Measurements from ENCODE around the gene PATZ1. TPM values are rescaled to one million over a fixed set of nuclear protein-coding genes. Genes with fewer than 3 reads are reported as not detected.

Gene PATZ1
- total and polyA plus RNA-seq, 2 experiments from 2014 or later: 23.8 to 25.1 TPM

GRCh38 chr22:31334329-31334728, 11.8 kb downstream of the PATZ1 start:
- WGBS (ENCODE audit: low lambda C conversion rate, missing lambda C conversion rate): 81% methylated on average over 5 of the region's 5 CpGs
- H3K4me3 ChIP-seq: no peak overlapping the region
- H3K79me2 ChIP-seq: peaks cover 30% of the 10 kb centered on the region

GRCh38 chr22:31333641-31334040, 12.5 kb downstream of the PATZ1 start:
- Histone ChIP-seq H3K79me2 (peaks cover 26% of the 10 kb centered on the region), H3K9me3 (ENCODE audit: low read depth) (no peaks in the 10 kb centered on the region), H3K4me1 (ENCODE audit: insufficient read depth) (peaks cover 1% of the 10 kb centered on the region), H3K36me3 (replicated peaks; ENCODE audit: insufficient read depth, low read depth) (no peaks in the 10 kb centered on the region), H3K4me2 (no peak overlapping the region), H3K4me3 (no peak overlapping the region), H2AFZ (no peak overlapping the region), H3K27ac (no peak overlapping the region), H4K20me1 (ENCODE audit: insufficient read depth, poor library complexity, severe bottlenecking) (peaks cover 9% of the 10 kb centered on the region), H3K9me2 (replicated peaks; ENCODE audit: insufficient read depth) (no peaks in the 10 kb centered on the region), H3K27me3 (no peaks in the 10 kb centered on the region)
- no peak for TF ChIP-seq EZH2phosphoT487 (IDR thresholded peaks at IDR 0.05; ENCODE audit: low read depth, severe bottlenecking, unreplicated experiment)
- no peak for TF ChIP-seq EZH2 (IDR thresholded peaks at IDR 0.05; ENCODE audit: borderline replicate concordance)
- no peak for TF ChIP-seq CTCF (IDR thresholded peaks at IDR 0.05; ENCODE audit: poor library complexity)
- 98% methylated on average over 2 of the region's 2 CpGs for WGBS (ENCODE audit: low lambda C conversion rate, missing lambda C conversion rate)
- no peak for DNase-seq (ENCODE audit: low spot score)

More at GRCh38 chr22:31334329-31334728, 11.8 kb downstream of the PATZ1 start:
- peaks cover 11% of the 10 kb centered on the region for H4K20me1 ChIP-seq (ENCODE audit: insufficient read depth, poor library complexity, severe bottlenecking)
- no peak overlapping the region for H3K4me2 ChIP-seq
- no peaks in the 10 kb centered on the region for H3K27me3 ChIP-seq
- TF ChIP-seq EZH2 (IDR thresholded peaks at IDR 0.05; ENCODE audit: borderline replicate concordance): no peak
- TF ChIP-seq CTCF (IDR thresholded peaks at IDR 0.05; ENCODE audit: poor library complexity): no peak
- no peak for TF ChIP-seq EZH2phosphoT487 (IDR thresholded peaks at IDR 0.05; ENCODE audit: low read depth, severe bottlenecking, unreplicated experiment)
- H3K36me3 ChIP-seq (replicated peaks; ENCODE audit: insufficient read depth, low read depth): no peaks in the 10 kb centered on the region
- no peaks in the 10 kb centered on the region for H3K9me2 ChIP-seq (replicated peaks; ENCODE audit: insufficient read depth)
- H3K4me1 ChIP-seq (ENCODE audit: insufficient read depth): peaks cover 8% of the 10 kb centered on the region
- no peak for DNase-seq (ENCODE audit: low spot score)
- H2AFZ ChIP-seq: no peak overlapping the region
- no peak overlapping the region for H3K27ac ChIP-seq
- H3K9me3 ChIP-seq (ENCODE audit: low read depth): no peaks in the 10 kb centered on the region

GRCh38 chr22:31332886-31333285, 13.3 kb downstream of the PATZ1 start:
- WGBS (ENCODE audit: low lambda C conversion rate, missing lambda C conversion rate): 80% methylated on average over 1 of the region's 1 CpG
- no peak for DNase-seq (ENCODE audit: low spot score)
- H3K4me3 ChIP-seq: no peak overlapping the region
- no peaks in the 10 kb centered on the region for H3K9me3 ChIP-seq (ENCODE audit: low read depth)
- H3K36me3 ChIP-seq (replicated peaks; ENCODE audit: insufficient read depth, low read depth): no peaks in the 10 kb centered on the region
- no peak overlapping the region for H2AFZ ChIP-seq
- H3K9me2 ChIP-seq (replicated peaks; ENCODE audit: insufficient read depth): no peaks in the 10 kb centered on the region
- no peaks in the 10 kb centered on the region for H3K27me3 ChIP-seq
- no peak overlapping the region for H3K4me2 ChIP-seq
- H4K20me1 ChIP-seq (ENCODE audit: insufficient read depth, poor library complexity, severe bottlenecking): peaks cover 1% of the 10 kb centered on the region
- peaks cover 19% of the 10 kb centered on the region for H3K79me2 ChIP-seq
- H3K4me1 ChIP-seq (ENCODE audit: insufficient read depth): no peaks in the 10 kb centered on the region
- TF ChIP-seq EZH2 (IDR thresholded peaks at IDR 0.05; ENCODE audit: borderline replicate concordance) (no peak), EZH2phosphoT487 (IDR thresholded peaks at IDR 0.05; ENCODE audit: low read depth, severe bottlenecking, unreplicated experiment) (no peak), CTCF (IDR thresholded peaks at IDR 0.05; ENCODE audit: poor library complexity) (no peak)
- H3K27ac ChIP-seq: no peak overlapping the region

- Histone ChIP-seq H3K4me2 (no peak overlapping the region), H2AFZ (no peak overlapping the region), H4K20me1 (ENCODE audit: insufficient read depth, poor library complexity, severe bottlenecking) (no peaks in the 10 kb centered on the region), H3K27ac (no peak overlapping the region), H3K4me1 (ENCODE audit: insufficient read depth) (no peaks in the 10 kb centered on the region), H3K36me3 (replicated peaks; ENCODE audit: insufficient read depth, low read depth) (no peaks in the 10 kb centered on the region), H3K27me3 (no peaks in the 10 kb centered on the region), H3K9me2 (replicated peaks; ENCODE audit: insufficient read depth) (no peaks in the 10 kb centered on the region), H3K9me3 (ENCODE audit: low read depth) (no peaks in the 10 kb centered on the region), H3K79me2 (peaks cover 17% of the 10 kb centered on the region), H3K4me3 (no peak overlapping the region)
- TF ChIP-seq EZH2phosphoT487 (IDR thresholded peaks at IDR 0.05; ENCODE audit: low read depth, severe bottlenecking, unreplicated experiment): no peak
- no peak for TF ChIP-seq CTCF (IDR thresholded peaks at IDR 0.05; ENCODE audit: poor library complexity)
- TF ChIP-seq EZH2 (IDR thresholded peaks at IDR 0.05; ENCODE audit: borderline replicate concordance): no peak
- 93% methylated on average over 8 of the region's 8 CpGs for WGBS (ENCODE audit: low lambda C conversion rate, missing lambda C conversion rate)
- no peak for DNase-seq (ENCODE audit: low spot score)
Measured at GRCh38 chr22:31332010-31332409, 14.1 kb downstream of the PATZ1 start.
